HG03108 (cell line): Measurements from ENCODE around the gene COBL.

Experiments
- ATAC-seq: cut with Tn5 transposase; IDR thresholded peaks from one replicate; pipeline ENCODE4 v1.9.1; 2021; ENCODE audit warnings: moderate library complexity; ENCODE audit not compliant: unreplicated experiment

Gene COBL

DNA sequence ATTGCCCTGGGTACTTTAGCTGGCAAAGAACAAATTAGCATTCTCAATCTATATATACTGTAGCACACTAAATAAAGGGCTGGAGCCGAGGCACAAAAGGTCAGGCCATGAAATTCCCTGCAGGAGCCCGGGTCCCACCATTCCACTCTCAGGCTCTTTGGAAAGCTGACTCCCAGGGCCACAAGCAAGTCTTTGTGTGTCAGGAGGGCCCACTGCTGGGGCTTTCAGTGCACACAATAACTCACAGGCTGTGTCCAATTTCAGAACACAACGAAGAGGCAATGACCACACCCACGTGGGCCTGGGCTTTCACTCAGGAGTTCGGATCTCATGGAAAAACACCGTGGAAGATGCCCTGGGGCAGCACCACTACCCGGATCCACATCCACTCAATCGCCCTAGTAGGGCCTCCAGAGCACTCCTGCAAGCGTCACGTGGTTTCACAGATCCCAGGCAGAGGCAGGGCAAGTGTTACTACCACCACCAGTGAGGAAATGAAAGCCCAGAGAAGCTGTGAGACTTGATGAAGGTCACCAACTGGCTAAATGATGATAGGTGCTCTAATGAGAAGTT lies 60.3 kb downstream of the COBL start:
- ATAC-seq: no peak

- ATAC-seq: no peak
Observed at GRCh38 chr7:51255536-51256208, 60.9 kb downstream of the COBL start.

- ATAC-seq: no peak
Observed at GRCh38 chr7:51255036-51255435, 61.6 kb downstream of the COBL start.

- ATAC-seq: no peak
Observed at GRCh38 chr7:51253157-51253556, 63.5 kb downstream of the COBL start.

DNA sequence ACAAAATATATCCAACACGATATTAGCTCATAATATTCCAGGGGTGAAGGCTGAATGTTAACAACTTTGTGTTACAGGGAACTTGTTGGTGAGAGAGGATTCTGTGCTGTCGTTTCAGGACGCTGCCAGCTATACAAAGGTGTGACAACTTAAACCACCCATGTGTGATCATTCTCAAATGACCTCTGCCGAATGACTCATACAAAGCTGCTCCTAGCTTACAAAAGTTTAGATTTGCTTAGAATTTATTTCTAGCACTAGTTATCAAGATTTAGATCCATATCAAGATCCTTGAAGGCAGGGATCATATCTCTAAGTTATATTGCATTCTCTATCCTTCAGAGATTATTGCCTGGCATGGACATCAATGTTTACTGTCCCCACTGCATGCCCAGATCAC lies 65.3 kb downstream of the COBL start:
- ATAC-seq: no peak

DNA sequence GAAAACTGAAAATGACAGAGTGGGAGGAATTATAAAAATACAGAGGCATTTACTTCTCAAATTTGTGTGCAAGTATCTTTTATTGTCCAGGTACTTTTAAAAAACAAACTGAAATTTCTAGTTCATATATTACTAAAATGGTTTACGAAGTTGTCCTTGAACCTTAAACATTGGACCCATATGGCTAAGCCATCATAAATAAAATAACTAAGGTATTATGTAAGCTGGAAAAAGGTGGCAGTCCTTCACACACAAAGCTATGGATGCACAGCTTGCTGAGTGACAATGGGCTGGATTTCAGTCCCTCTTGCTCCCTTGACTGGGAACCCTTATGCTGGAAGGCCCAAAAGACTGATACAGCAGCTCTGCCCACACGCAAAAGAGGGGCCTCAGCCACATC lies 66.1 kb downstream of the COBL start:
- ATAC-seq: no peak

GRCh38 chr7:51249991-51250390 lies 66.6 kb downstream of the COBL start:
- ATAC-seq: no peak

GRCh38 chr7:51249187-51249945 lies 67.2 kb downstream of the COBL start:
- no peak for ATAC-seq

GRCh38 chr7:51246258-51247245 lies 70.1 kb downstream of the COBL start:
- ATAC-seq: no peak

DNA sequence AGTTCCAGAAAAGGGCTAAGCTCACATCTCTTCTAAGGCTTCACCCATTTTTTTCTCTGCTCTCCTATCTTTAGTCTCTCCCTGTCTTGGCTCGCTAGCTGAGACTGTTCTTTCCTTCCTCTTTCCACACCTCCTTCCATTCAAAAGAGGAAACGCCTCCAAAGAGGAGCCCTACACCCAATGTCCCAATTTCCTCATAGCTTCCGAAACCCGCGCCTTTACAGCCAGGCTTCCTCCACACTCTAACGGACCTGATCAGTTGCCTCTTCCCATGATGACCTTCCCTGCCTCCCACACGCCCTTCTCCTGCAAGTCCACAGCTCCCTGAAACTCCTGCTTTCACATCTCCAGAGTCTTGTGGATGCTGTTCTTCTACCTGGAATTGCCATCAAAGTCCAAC lies 71.7 kb downstream of the COBL start:
- ATAC-seq: no peak

DNA sequence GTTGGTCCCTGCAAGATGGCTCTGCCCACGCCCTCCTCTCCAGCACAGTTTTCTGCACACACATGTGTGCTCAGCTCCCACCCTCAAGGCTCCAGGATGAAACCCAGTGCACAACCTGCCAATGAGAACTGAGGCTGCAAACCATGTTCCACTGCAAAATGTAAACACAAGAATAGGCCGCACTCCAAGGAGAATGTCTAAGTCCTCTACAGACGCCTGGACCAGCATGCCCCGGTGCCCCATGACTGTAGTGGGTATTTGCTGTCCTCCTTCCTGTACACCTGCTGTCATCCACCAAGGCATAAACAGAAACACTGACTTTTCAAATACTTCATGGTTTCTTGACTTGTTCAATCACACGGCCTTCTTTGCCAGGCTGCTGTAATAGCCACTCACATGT lies 72.6 kb downstream of the COBL start:
- no peak for ATAC-seq

GRCh38 chr7:51243631-51244030 lies 73.0 kb downstream of the COBL start:
- ATAC-seq: no peak

GRCh38 chr7:51242881-51243518 lies 73.6 kb downstream of the COBL start:
- ATAC-seq: no peak

GRCh38 chr7:51242007-51242691 lies 74.5 kb downstream of the COBL start:
- no peak for ATAC-seq

DNA sequence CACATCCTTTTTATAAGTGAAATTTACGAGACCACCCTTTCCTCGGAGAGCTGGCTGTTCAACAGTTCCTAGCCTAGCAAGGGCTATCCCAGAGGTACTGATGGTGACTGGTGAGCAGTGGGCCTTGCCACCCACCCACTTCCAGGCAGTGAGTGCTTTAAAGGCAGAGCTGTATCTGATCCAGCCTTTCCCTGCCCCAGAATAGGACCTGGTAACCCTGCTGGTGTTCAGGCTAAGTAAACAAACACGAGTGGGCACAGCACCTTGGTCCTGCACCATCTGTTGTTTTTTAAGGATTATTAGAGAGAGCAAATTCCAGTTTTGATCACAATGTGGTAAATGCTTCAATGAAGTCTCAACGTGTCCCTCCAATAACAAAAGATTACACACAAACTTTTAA lies 75.7 kb downstream of the COBL start:
- no peak for ATAC-seq

DNA sequence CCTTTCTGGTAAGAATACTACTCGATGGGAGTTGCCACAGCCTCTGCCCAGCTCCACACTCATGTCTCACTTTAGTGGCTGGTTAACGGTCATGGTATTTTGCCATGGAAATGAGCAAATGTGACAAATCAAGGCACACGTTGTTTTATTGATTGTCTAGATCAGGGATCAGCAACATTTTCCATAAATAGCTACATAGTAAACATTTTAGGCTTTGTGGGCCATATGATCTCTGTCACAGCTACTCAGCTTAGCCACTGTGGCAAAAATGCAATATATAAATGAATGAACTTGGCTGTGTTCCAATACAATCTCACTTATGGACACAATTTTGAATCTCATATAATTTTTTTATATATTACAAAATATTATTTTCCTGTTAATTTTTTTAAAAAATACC lies 76.9 kb downstream of the COBL start:
- no peak for ATAC-seq

DNA sequence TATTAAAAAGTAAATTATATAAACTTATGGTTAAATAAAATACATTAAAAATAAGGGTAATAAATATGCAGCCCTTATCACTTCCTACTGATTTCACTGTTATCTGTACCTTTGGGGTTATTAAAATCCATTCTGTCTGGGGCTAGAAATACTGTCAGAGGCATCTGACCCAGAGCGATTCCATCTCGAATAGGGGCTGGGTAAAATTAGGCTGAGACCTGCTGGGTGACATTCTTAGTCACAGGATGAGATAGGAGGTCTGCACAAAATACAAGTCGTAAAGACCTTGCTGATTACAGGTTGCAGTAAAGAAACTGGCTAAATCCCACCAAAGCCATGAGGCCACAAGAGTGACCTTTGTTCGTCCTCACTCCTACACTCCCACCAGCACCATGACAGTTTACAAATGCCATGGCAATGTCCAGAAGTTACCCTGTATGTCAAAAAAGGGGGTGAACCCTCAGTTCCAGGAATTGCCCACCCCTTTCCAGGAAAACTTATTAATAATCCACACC lies 77.6 kb downstream of the COBL start:
- no peak for ATAC-seq

GRCh38 chr7:51237446-51238133 lies 79.0 kb downstream of the COBL start:
- ATAC-seq: no peak

- ATAC-seq: no peak
Observed at GRCh38 chr7:51236470-51237132, 80.0 kb downstream of the COBL start.
